HepG2 (cell line): ENCODE results near the gene BCAP29. TPM values are rescaled to one million over a fixed set of nuclear protein-coding genes. Genes with fewer than 3 reads are reported as not detected.

ENCODE experiments used
- ATF7 ChIP-seq, 2 experiments: fragments of 450-650 bp in 1 of 2; sonication (generic) in 1 of 2; formaldehyde crosslinking in 1 of 2; IDR thresholded peaks; 2 replicates each; pipeline versions ENCODE4 v1.4.0 to v1.6.1; 2016 to 2020; ENCODE audit warnings: antibody characterized with exemption in 1 of 2, mild to moderate bottlenecking in 1 of 2, missing genetic modification reagents in 1 of 2
- CCDC6 ChIP-seq: sonication (generic); formaldehyde crosslinking; IDR thresholded peaks from 2 replicates; pipeline ENCODE4 v1.8.1; 2022; ENCODE audit warnings: mild to moderate bottlenecking, missing genetic modification reagents, moderate library complexity
- E2F5 ChIP-seq: sonication (generic); formaldehyde crosslinking; conservative IDR thresholded peaks from 2 replicates; pipeline ENCODE4 v1.4.0; 2020; ENCODE audit warnings: missing genetic modification reagents
- ELF1 ChIP-seq: sonication (generic); formaldehyde crosslinking; IDR thresholded peaks from 2 replicates; pipeline ENCODE4 v1.4.0; 2020; ENCODE audit warnings: missing genetic modification reagents
- FOXM1 ChIP-seq: sonication (generic); formaldehyde crosslinking; IDR thresholded peaks from 2 replicates; pipeline ENCODE4 v1.5.0; 2020; ENCODE audit warnings: missing genetic modification reagents
- HMG20A ChIP-seq: IDR thresholded peaks from 2 replicates; pipeline ENCODE4 v1.6.1; 2016; ENCODE audit warnings: borderline replicate concordance
- HNF4A ChIP-seq: sonication (generic); formaldehyde crosslinking; IDR thresholded peaks from 2 replicates; pipeline ENCODE4 v1.4.0; 2020; ENCODE audit warnings: missing genetic modification reagents
- NFE2L1 ChIP-seq: sonication (generic); formaldehyde crosslinking; IDR thresholded peaks from 2 replicates; pipeline ENCODE4 v1.4.0; 2020; ENCODE audit warnings: missing genetic modification reagents, mild to moderate bottlenecking, borderline replicate concordance
- PTBP1 ChIP-seq: fragments of 200-400 bp; formaldehyde crosslinking; IDR thresholded peaks from 2 replicates; pipeline ENCODE4 v1.6.1; 2018; ENCODE audit warnings: low read length, low read depth; ENCODE audit not compliant: poor library complexity, severe bottlenecking
- REL ChIP-seq: sonication (generic); formaldehyde crosslinking; conservative IDR thresholded peaks from 2 replicates; pipeline ENCODE4 v1.8.0; 2022; ENCODE audit warnings: mild to moderate bottlenecking, missing genetic modification reagents, moderate library complexity
- RFXANK ChIP-seq: IDR thresholded peaks from 2 replicates; pipeline ENCODE4 v1.6.1; 2016
- ZBED4 ChIP-seq: sonication (generic); formaldehyde crosslinking; IDR thresholded peaks from 2 replicates; pipeline ENCODE4 v1.4.0; 2020; ENCODE audit warnings: missing genetic modification reagents, borderline replicate concordance
- ZBTB4 ChIP-seq: sonication (generic); formaldehyde crosslinking; IDR thresholded peaks from 2 replicates; pipeline ENCODE4 v1.4.0; 2020; ENCODE audit warnings: missing genetic modification reagents, mild to moderate bottlenecking, borderline replicate concordance
- ZNF138 ChIP-seq: sonication (generic); formaldehyde crosslinking; IDR thresholded peaks from 2 replicates; pipeline ENCODE4 v1.5.0; 2020; ENCODE audit warnings: mild to moderate bottlenecking, low read depth, missing genetic modification reagents
- ZNF235 ChIP-seq: sonication (generic); formaldehyde crosslinking; IDR thresholded peaks from 2 replicates; pipeline ENCODE4 v1.8.1; 2023; ENCODE audit warnings: mild to moderate bottlenecking, missing genetic modification reagents, borderline replicate concordance
- ZSCAN21 ChIP-seq: sonication (generic); formaldehyde crosslinking; IDR thresholded peaks from 2 replicates; pipeline ENCODE4 v1.8.0; 2022; ENCODE audit warnings: mild to moderate bottlenecking, missing genetic modification reagents, moderate library complexity, borderline replicate concordance
- polyA plus RNA-seq, 8 experiments: library from polyadenylated mRNA; depleted of rRNA in 3 of 8; stranded (reverse) in 7 of 8; unstranded in 1 of 8; fragments of >200 nt; fragmentation: Illumina TruSeq in 4 of 8; extraction: Trizol in 4 of 8; gene quantifications; 2 replicates each; pipeline versions ENCODE4 v1.2.1 to v1.2.3, GENCODE V29; 2011 to 2016; ENCODE audit warnings: low read depth in 4 of 8, missing spikeins in 1 of 8, mixed read lengths in 1 of 8; ENCODE audit not compliant: insufficient read depth in 1 of 8
- total RNA-seq, 5 experiments: library from RNA; depleted of rRNA; stranded (reverse); fragments of >200 nt; fragmentation: Illumina TruSeq; extraction: Trizol; gene quantifications; 2 replicates each; pipeline ENCODE4 v1.2.3, GENCODE V29; 2016; ENCODE audit warnings: low read depth in 1 of 5
- TF ChIP-seq, protein P1 (sequence below): sonication (generic); formaldehyde crosslinking; IDR thresholded peaks from 2 replicates; pipeline ENCODE4 v1.5.1; 2020; ENCODE audit warnings: missing genetic modification reagents, mild to moderate bottlenecking, borderline replicate concordance

Gene BCAP29
- total and polyA plus RNA-seq, 2 of the 13 experiments (the other 11 are each of a cell fraction or from before 2014, with no cell fraction given), result 15.3 to 35.6 TPM

DNA sequence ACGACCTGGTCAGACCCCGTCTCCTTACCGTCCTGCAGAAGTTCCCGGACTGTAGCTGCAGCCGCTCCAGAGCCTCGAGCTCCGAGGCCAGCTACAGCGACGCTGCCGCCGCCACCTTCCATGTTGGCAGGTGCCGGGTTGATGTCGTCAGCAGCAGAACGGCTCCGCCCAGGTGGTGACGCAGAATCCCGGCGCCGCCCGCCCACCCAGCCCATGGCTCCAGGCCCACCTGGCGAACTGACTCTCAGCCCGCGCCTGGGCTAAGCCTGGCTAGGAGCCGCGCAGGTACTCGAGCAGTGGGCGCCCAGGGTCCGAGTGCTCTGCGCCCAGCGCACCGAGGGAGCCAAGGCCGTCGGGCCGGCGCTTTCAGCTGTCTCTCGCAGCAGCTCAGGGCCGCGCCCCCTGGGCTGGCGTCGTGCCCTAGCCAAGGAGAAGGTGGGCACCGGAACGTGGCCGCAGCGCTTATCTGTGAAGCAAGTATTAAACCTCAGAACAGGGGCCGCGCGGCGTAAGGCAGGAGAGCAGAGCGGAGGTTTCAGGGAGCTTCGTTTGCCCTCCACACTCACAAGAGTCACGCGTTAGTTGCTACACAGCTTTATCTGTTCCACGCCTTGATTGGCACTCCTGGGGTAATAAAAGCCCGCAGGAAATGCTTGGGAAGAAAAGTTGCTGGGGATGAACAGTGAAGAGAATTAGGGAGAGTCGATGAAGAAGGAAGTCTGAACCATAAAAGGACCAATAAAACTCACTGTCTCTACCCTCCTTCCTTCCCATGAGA is 16.1 kb upstream of the BCAP29 start, which contains the start of the genes COG5 and DUS4L (continued):
- TF ChIP-seq ZNF235 (CRISPR knock-in tag) (peak; percentile 88), ZSCAN21 (CRISPR knock-in tag) (peak; percentile 84), NFE2L1 (no peak), CCDC6 (CRISPR knock-in tag) (peak; percentile 86), ZBED4 (no peak), REL (CRISPR knock-in tag) (0 out of 2 replicates have a peak, but pooled peaks have one; percentile 75), PTBP1 (no peak), HMG20A (CRISPR knock-in tag) (no peak), ATF7 (IDR thresholded peaks at IDR 0.05) (peak; percentile 42; the same call in 1 of the 2 replicates), ATF7 (CRISPR knock-in tag; IDR thresholded peaks at IDR 0.05) (no peak; the same call in 1 of the 2 replicates), ELF1 (CRISPR knock-in tag) (peak; percentile 63; the same call in 1 of the 2 replicates), FOXM1 (CRISPR knock-in tag) (0 out of 2 replicates have a peak, but pooled peaks have one; percentile 15), ZNF138 (CRISPR knock-in tag) (peak; percentile 76; the same call in 1 of the 2 replicates), RFXANK (peak; percentile 47; the same call in 1 of the 2 replicates), E2F5 (CRISPR knock-in tag) (no peak), ZBTB4 (CRISPR knock-in tag) (no peak), HNF4A (no peak)
- TF ChIP-seq, protein P1, sequence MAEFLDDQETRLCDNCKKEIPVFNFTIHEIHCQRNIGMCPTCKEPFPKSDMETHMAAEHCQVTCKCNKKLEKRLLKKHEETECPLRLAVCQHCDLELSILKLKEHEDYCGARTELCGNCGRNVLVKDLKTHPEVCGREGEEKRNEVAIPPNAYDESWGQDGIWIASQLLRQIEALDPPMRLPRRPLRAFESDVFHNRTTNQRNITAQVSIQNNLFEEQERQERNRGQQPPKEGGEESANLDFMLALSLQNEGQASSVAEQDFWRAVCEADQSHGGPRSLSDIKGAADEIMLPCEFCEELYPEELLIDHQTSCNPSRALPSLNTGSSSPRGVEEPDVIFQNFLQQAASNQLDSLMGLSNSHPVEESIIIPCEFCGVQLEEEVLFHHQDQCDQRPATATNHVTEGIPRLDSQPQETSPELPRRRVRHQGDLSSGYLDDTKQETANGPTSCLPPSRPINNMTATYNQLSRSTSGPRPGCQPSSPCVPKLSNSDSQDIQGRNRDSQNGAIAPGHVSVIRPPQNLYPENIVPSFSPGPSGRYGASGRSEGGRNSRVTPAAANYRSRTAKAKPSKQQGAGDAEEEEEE, result no peak
